Esophagus squamous epithelium (tissue), 5 donors: ENCODE results near the gene TTK. TPM values are rescaled to one million over a fixed set of nuclear protein-coding genes. Genes with fewer than 3 reads are reported as not detected.

Experiments
- DNase-seq: peaks from one replicate; lab custom pipeline; 2025; lab: John Stamatoyannopoulos, UW
- H3K27ac ChIP-seq, 4 donors: fragments of 200-600 bp; sonication (generic); one replicate each; pipeline ENCODE4 v1.5.1; 2016 to 2019; ENCODE audit warnings: mild to moderate bottlenecking in 1 of 4
- H3K27me3 ChIP-seq, 4 donors: fragments of 200-600 bp; sonication (generic); 1 replicate in 3 of 4; 2 replicates in 1 of 4; pipeline versions ENCODE4 v1.5.1 to v1.6.0; 2017 to 2021; ENCODE audit warnings: antibody characterized with exemption in 1 of 4
- H3K36me3 ChIP-seq, 3 donors: fragments of 200-600 bp; sonication (generic); one replicate each; pipeline ENCODE4 v1.5.1; 2016 to 2019
- H3K4me1 ChIP-seq, 3 donors: fragments of 200-600 bp; sonication (generic); one replicate each; pipeline ENCODE4 v1.5.1; 2017 to 2019
- H3K4me3 ChIP-seq, 4 donors: fragments of 200-600 bp; sonication (generic); 1 replicate in 3 of 4; 2 replicates in 1 of 4; pipeline ENCODE4 v1.5.1; 2016 to 2019; ENCODE audit warnings: mild to moderate bottlenecking in 2 of 4, moderate library complexity in 1 of 4
- H3K9me3 ChIP-seq, 3 donors: fragments of 200-600 bp; sonication (generic); one replicate each; pipeline ENCODE4 v1.5.1; 2016 to 2019
- CTCF ChIP-seq, 6 experiments: fragments of 450-650 bp in 4 of 6; fragments of 200-600 bp in 2 of 6; sonication (generic) in 2 of 6; IDR thresholded peaks; one replicate each; pipeline ENCODE4 v1.5.1; 2016 to 2019; ENCODE audit warnings: antibody characterized with exemption in 6 of 6, mild to moderate bottlenecking in 4 of 6, moderate library complexity in 4 of 6
- POLR2A ChIP-seq, 4 donors: fragments of 450-650 bp; IDR thresholded peaks; one replicate each; pipeline ENCODE4 v1.6.1; 2017; ENCODE audit warnings: antibody characterized with exemption in 4 of 4, mild to moderate bottlenecking in 4 of 4, moderate library complexity in 3 of 4
- WGBS, 2 donors: methylation state at CpG; one replicate each; pipeline ENCODE4 v1.1.5; 2018; 5-methylcytosine and 5-hydroxymethylcytosine counted together
- intact Hi-C: fragments of 100-400 bp; cut with DNase I; formaldehyde crosslinking; loops from one replicate; pipeline ENCODE4 v1.15.0; 2022
- total RNA-seq, 4 donors: library from RNA; depleted of rRNA; stranded (reverse); fragments of >200 nt; gene quantifications; one replicate each; pipeline ENCODE4 v1.1.0, GENCODE V29; 2016
- donor health status: DM: yes; HTN: yes; CAD: no.

Gene TTK
- total RNA-seq, 4 donors from 2014 or later: 2.7 to 18.3 (median 9.8) TPM

GRCh38 chr6:80020381-80021120 lies 16.1 kb downstream of the TTK start:
- H3K4me3 ChIP-seq: no peak overlapping the region
- H3K27me3 ChIP-seq: no peaks in the 10 kb centered on the region
- H3K9me3 ChIP-seq: no peaks in the 10 kb centered on the region
- DNase-seq: no peak
- H3K27ac ChIP-seq: no peak overlapping the region
- H3K36me3 ChIP-seq: no peaks in the 10 kb centered on the region
- WGBS, 2 donors: 89 to 90% methylated on average over 5 to 7 of the region's 7 CpGs
- intact Hi-C loops: no loop called here
- H3K4me1 ChIP-seq: no peaks in the 10 kb centered on the region
- TF ChIP-seq POLR2A (IDR thresholded peaks at IDR 0.05): no peak
- no peak for TF ChIP-seq CTCF (IDR thresholded peaks at IDR 0.05)

DNA sequence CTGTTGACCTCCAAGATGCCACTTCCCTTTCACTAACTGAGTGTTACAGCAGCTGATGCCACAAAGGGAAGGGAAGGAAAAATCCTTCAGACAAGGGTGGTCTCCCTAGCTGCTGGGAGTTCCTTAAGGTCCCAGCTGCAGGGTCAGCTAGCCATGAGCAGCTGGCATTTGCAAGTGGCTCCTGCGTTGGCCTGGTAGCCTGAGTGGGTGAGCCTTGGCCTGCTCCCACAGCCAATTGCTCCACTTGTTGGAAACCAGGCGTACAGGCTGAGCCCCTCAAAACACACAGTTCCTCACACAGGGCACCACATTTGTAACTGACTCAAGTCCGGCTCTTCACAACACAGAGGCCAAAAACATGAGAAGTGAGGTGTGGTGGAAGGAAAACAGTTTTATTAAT lies 16.7 kb downstream of the TTK start:
- 100% methylated on average over 1 of the region's 3 CpGs for WGBS, 2 donors
- no peak for DNase-seq
- H3K27ac ChIP-seq: no peak overlapping the region

GRCh38 chr6:80021591-80021990 lies 17.1 kb downstream of the TTK start:
- intact Hi-C loops: no loop called here
- Histone ChIP-seq H3K9me3 (no peaks in the 10 kb centered on the region), H3K27me3 (no peaks in the 10 kb centered on the region), H3K4me1 (no peaks in the 10 kb centered on the region), H3K36me3 (no peaks in the 10 kb centered on the region), H3K27ac (no peak overlapping the region), H3K4me3 (no peak overlapping the region)
- DNase-seq: no peak
- TF ChIP-seq CTCF (IDR thresholded peaks at IDR 0.05): no peak
- TF ChIP-seq POLR2A (IDR thresholded peaks at IDR 0.05): no peak
- WGBS, 2 donors: 93 to 95% methylated on average over 3 of the region's 3 CpGs

More for the DNA sequence above, 16.7 kb downstream of the TTK start:
- no peaks in the 10 kb centered on the region for H3K9me3 ChIP-seq
- no peaks in the 10 kb centered on the region for H3K4me1 ChIP-seq
- intact Hi-C loops: no loop called here
- H3K4me3 ChIP-seq: no peak overlapping the region
- no peak for TF ChIP-seq POLR2A (IDR thresholded peaks at IDR 0.05)
- TF ChIP-seq CTCF (IDR thresholded peaks at IDR 0.05): no peak
- no peaks in the 10 kb centered on the region for H3K27me3 ChIP-seq
- no peaks in the 10 kb centered on the region for H3K36me3 ChIP-seq

- intact Hi-C loops: no loop called here
- no peaks in the 10 kb centered on the region for H3K9me3 ChIP-seq
- no peak overlapping the region for H3K4me3 ChIP-seq
- TF ChIP-seq POLR2A (IDR thresholded peaks at IDR 0.05) (no peak), CTCF (IDR thresholded peaks at IDR 0.05) (no peak)
- no peaks in the 10 kb centered on the region for H3K36me3 ChIP-seq
- H3K4me1 ChIP-seq: no peaks in the 10 kb centered on the region
- H3K27me3 ChIP-seq: no peaks in the 10 kb centered on the region
- no peak overlapping the region for H3K27ac ChIP-seq
- no peak for DNase-seq
- WGBS, 2 donors: 80 to 87% methylated on average over 4 of the region's 4 CpGs
Observed at GRCh38 chr6:80022803-80023202, 18.4 kb downstream of the TTK start.

DNA sequence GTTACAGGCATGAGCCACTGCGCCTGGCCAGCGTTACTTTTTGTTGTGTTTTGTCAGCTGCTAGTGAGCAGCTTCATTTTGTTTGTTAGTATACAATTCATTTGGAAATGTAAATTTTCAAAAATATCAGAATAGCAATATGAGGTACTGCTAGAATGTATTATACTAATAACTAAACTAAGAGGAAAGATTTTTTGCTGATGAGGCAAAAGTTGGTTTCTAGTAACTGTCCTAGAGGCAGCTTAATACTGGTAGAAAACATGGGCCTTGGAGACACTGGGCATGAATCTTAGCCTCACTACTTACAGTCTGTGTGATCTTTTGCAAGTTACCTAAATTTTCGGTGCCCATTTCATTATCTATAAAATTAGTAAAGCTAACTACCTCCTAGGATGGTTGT lies 24.1 kb downstream of the TTK start:
- no peaks in the 10 kb centered on the region for H3K36me3 ChIP-seq
- H3K4me1 ChIP-seq: no peaks in the 10 kb centered on the region
- whole genome bisulfite sequencing, 2 donors: 77 to 99% methylated on average over 3 of the region's 3 CpGs
- no peaks in the 10 kb centered on the region for H3K9me3 ChIP-seq
- H3K27me3 ChIP-seq: no peaks in the 10 kb centered on the region
- TF ChIP-seq POLR2A (IDR thresholded peaks at IDR 0.05) (no peak), CTCF (IDR thresholded peaks at IDR 0.05) (no peak)
- intact Hi-C loops: no loop called here
- no peak for DNase-seq
- H3K27ac ChIP-seq: no peak overlapping the region
- H3K4me3 ChIP-seq: no peak overlapping the region
